ENCODE data around the gene HOXD13. TPM values are rescaled to one million over a fixed set of nuclear protein-coding genes. Genes with fewer than 3 reads are reported as not detected.

Gene HOXD13
- total and polyA plus RNA-seq, 12 donors = not detected

GRCh38 chr2:176072951-176073904, 19.3 kb upstream of the HOXD13 start:
- no peak overlapping the region for H3K27ac ChIP-seq
- DNase-seq = no peak
- H3K4me3 ChIP-seq = no peak overlapping the region
- H3K4me1 ChIP-seq = peaks cover 0 to 10% (median 4%) of the 10 kb centered on the region in 9 donors
- peaks cover 56 to 100% (median 100%) of the 10 kb centered on the region in 7 donors for H3K27me3 ChIP-seq
- intact Hi-C loops (cut with DNase I) = no loop called here
- peaks cover 0 to 2% (median 0%) of the 10 kb centered on the region in 11 donors for H3K9me3 ChIP-seq
- TF ChIP-seq CTCF (IDR thresholded peaks at IDR 0.05) = no peak
- no peak for ATAC-seq
- 11 to 13% methylated on average over 29 of the region's 29 CpGs for WGBS, 2 donors
- H3K36me3 ChIP-seq = no peaks in the 10 kb centered on the region

GRCh38 chr2:176074919-176075425, 17.5 kb upstream of the HOXD13 start:
- no peak for ATAC-seq
- Histone ChIP-seq H3K4me3 (no peak overlapping the region), H3K27ac (no peak overlapping the region), H3K9me3 (peaks cover 0 to 2% (median 0%) of the 10 kb centered on the region in 11 donors), H3K4me1 (peaks cover 0 to 17% (median 7%) of the 10 kb centered on the region in 9 donors), H3K36me3 (no peaks in the 10 kb centered on the region), H3K27me3 (peaks cover 55 to 100% (median 100%) of the 10 kb centered on the region in 7 donors)
- intact Hi-C loops (cut with DNase I) = no loop called here
- WGBS, 2 donors = 38 to 48% methylated on average over 7 of the region's 7 CpGs
- no peak for DNase-seq
- TF ChIP-seq CTCF (IDR thresholded peaks at IDR 0.05) = no peak

- peaks cover 55 to 100% (median 98%) of the 10 kb centered on the region in 7 donors for H3K27me3 ChIP-seq
- no peaks in the 10 kb centered on the region for H3K36me3 ChIP-seq
- ATAC-seq = no peak
- H3K4me1 ChIP-seq = peaks cover 0 to 18% (median 8%) of the 10 kb centered on the region in 9 donors
- no peak for TF ChIP-seq CTCF (IDR thresholded peaks at IDR 0.05)
- H3K4me3 ChIP-seq = no peak overlapping the region
- H3K27ac ChIP-seq = no peak overlapping the region
- no peak for DNase-seq
- intact Hi-C loops (cut with DNase I) = no loop called here
- H3K9me3 ChIP-seq = peaks cover 0 to 2% (median 0%) of the 10 kb centered on the region in 11 donors
- WGBS, 2 donors = 10 to 14% methylated on average over 15 of the region's 15 CpGs
Observed at GRCh38 chr2:176075481-176075880, 17.0 kb upstream of the HOXD13 start.

- ATAC-seq = no peak
- H3K4me1 ChIP-seq = peaks cover 0 to 24% (median 12%) of the 10 kb centered on the region in 9 donors
- H3K36me3 ChIP-seq = no peaks in the 10 kb centered on the region
- DNase-seq = no peak
- TF ChIP-seq CTCF (IDR thresholded peaks at IDR 0.05) = no peak
- no peak overlapping the region for H3K27ac ChIP-seq
- intact Hi-C loops (cut with DNase I) = no loop called here
- H3K27me3 ChIP-seq = peaks cover 58 to 100% (median 98%) of the 10 kb centered on the region in 7 donors
- no peak overlapping the region for H3K4me3 ChIP-seq
- WGBS, 2 donors = 16 to 20% methylated on average over 7 of the region's 7 CpGs
- H3K9me3 ChIP-seq = peaks cover 0 to 6% (median 0%) of the 10 kb centered on the region in 11 donors
Observed at GRCh38 chr2:176076063-176076462, 16.5 kb upstream of the HOXD13 start.

Measured in heart right ventricle (tissue), 16 donors.